ENCODE data around the gene CCL20.

DNA sequence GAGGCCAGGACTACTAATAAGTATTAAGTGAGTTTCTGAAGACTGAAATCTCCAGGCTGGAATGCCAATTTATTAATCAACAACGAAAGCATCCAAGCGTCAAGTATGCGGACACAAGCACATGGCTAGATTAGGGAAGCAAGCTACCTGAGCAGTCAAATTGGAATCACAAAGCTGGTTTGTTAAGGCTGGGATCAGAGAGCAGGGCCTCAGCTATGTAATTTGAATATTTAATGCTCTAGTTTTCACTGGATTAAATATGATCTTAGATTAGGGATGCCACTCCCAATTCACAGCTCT lies 5.7 kb downstream of the CCL20 start:
- TF ChIP-seq CBX5 (CRISPR knock-in tag; IDR thresholded peaks at IDR 0.05; ENCODE audit: borderline replicate concordance) (no peak), NCOA1 (CRISPR knock-in tag; IDR thresholded peaks at IDR 0.05) (no peak), RFX5 (IDR thresholded peaks at IDR 0.05; ENCODE audit: low read depth, low read length) (no peak), NFIC (IDR thresholded peaks at IDR 0.05; ENCODE audit: low read length) (no peak), ZNF10 (CRISPR knock-in tag; IDR thresholded peaks at IDR 0.05; ENCODE audit: borderline replicate concordance, low read depth) (no peak), ZSCAN21 (CRISPR knock-in tag; IDR thresholded peaks at IDR 0.05; ENCODE audit: borderline replicate concordance) (no peak), RFXANK (CRISPR knock-in tag; IDR thresholded peaks at IDR 0.05) (no peak), ATF6 (CRISPR knock-in tag; conservative IDR thresholded peaks at IDR 0.05) (no peak), TOE1 (CRISPR knock-in tag; IDR thresholded peaks at IDR 0.05) (no peak), NR1H2 (CRISPR knock-in tag; IDR thresholded peaks at IDR 0.05; ENCODE audit: borderline replicate concordance, low read depth) (no peak), ZNF281 (CRISPR knock-in tag; IDR thresholded peaks at IDR 0.05; ENCODE audit: borderline replicate concordance) (no peak), HDAC1 (CRISPR knock-in tag; IDR thresholded peaks at IDR 0.05) (no peak)
- TF ChIP-seq, protein P1, sequence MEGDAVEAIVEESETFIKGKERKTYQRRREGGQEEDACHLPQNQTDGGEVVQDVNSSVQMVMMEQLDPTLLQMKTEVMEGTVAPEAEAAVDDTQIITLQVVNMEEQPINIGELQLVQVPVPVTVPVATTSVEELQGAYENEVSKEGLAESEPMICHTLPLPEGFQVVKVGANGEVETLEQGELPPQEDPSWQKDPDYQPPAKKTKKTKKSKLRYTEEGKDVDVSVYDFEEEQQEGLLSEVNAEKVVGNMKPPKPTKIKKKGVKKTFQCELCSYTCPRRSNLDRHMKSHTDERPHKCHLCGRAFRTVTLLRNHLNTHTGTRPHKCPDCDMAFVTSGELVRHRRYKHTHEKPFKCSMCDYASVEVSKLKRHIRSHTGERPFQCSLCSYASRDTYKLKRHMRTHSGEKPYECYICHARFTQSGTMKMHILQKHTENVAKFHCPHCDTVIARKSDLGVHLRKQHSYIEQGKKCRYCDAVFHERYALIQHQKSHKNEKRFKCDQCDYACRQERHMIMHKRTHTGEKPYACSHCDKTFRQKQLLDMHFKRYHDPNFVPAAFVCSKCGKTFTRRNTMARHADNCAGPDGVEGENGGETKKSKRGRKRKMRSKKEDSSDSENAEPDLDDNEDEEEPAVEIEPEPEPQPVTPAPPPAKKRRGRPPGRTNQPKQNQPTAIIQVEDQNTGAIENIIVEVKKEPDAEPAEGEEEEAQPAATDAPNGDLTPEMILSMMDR (CRISPR knock-in tag; IDR thresholded peaks at IDR 0.05), result no peak
- TF ChIP-seq, protein P2, sequence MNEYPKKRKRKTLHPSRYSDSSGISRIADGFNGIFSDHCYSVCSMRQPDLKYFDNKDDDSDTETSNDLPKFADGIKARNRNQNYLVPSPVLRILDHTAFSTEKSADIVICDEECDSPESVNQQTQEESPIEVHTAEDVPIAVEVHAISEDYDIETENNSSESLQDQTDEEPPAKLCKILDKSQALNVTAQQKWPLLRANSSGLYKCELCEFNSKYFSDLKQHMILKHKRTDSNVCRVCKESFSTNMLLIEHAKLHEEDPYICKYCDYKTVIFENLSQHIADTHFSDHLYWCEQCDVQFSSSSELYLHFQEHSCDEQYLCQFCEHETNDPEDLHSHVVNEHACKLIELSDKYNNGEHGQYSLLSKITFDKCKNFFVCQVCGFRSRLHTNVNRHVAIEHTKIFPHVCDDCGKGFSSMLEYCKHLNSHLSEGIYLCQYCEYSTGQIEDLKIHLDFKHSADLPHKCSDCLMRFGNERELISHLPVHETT (CRISPR knock-in tag; conservative IDR thresholded peaks at IDR 0.05), result no peak
